Right atrium auricular region (tissue), 2 donors: ENCODE data around the gene LMAN1L. TPM values are rescaled to one million over a fixed set of nuclear protein-coding genes. Genes with fewer than 3 reads are reported as not detected.

Experiments
- DNase-seq: peaks from one replicate; pipeline ENCODE4 v3.0.0-alpha.2; 2019; ENCODE audit warnings: low spot score
- H3K27ac ChIP-seq, 2 donors: fragments of 200-600 bp; sonication (generic); 1 replicate in 1 of 2; 2 replicates in 1 of 2; pipeline ENCODE4 v1.5.1; 2016 to 2019
- H3K27me3 ChIP-seq, 2 donors: fragments of 200-600 bp; sonication (generic); one replicate each; pipeline versions ENCODE4 v1.5.1 to v1.6.0; 2017 to 2019
- H3K36me3 ChIP-seq: fragments of 200-600 bp; sonication (generic); one replicate; pipeline ENCODE4 v1.5.1; 2016
- H3K4me1 ChIP-seq, 2 donors: fragments of 200-600 bp; sonication (generic); one replicate each; pipeline versions ENCODE4 v1.5.1 to v1.6.0; 2017 to 2019
- H3K4me3 ChIP-seq, 2 donors: fragments of 200-600 bp; sonication (generic); 1 replicate in 1 of 2; 2 replicates in 1 of 2; pipeline ENCODE4 v1.5.1; 2017 to 2019; ENCODE audit warnings: mild to moderate bottlenecking in 1 of 2, moderate library complexity in 1 of 2
- H3K9me3 ChIP-seq, 2 donors: fragments of 200-600 bp; sonication (generic); one replicate each; pipeline ENCODE4 v1.5.1; 2019
- total RNA-seq, 2 donors: library from RNA; depleted of rRNA; stranded (reverse); fragments of >200 nt; gene quantifications; one replicate each; pipeline ENCODE4 v1.1.0, GENCODE V29; 2016
- TF ChIP-seq, protein P1 (sequence below), 2 donors: fragments of 200-600 bp; sonication (generic); IDR thresholded peaks; one replicate each; pipeline ENCODE4 v1.5.1; 2019; ENCODE audit warnings: antibody characterized with exemption in 2 of 2

Gene LMAN1L
- total RNA-seq, 2 donors from 2014 or later: 13.8 to 88.7 TPM

GRCh38 chr15:74866090-74866489, 53.5 kb downstream of the LMAN1L start:
- Histone ChIP-seq H3K27ac (peak overlapping the region; percentile 76 to 93), H3K36me3 (no peaks in the 10 kb centered on the region), H3K27me3 (no peaks in the 10 kb centered on the region), H3K4me3 (no peak overlapping the region), H3K9me3 (no peaks in the 10 kb centered on the region), H3K4me1 (peaks cover 0 to 78% of the 10 kb centered on the region in 2 donors)
- TF ChIP-seq, protein P1, sequence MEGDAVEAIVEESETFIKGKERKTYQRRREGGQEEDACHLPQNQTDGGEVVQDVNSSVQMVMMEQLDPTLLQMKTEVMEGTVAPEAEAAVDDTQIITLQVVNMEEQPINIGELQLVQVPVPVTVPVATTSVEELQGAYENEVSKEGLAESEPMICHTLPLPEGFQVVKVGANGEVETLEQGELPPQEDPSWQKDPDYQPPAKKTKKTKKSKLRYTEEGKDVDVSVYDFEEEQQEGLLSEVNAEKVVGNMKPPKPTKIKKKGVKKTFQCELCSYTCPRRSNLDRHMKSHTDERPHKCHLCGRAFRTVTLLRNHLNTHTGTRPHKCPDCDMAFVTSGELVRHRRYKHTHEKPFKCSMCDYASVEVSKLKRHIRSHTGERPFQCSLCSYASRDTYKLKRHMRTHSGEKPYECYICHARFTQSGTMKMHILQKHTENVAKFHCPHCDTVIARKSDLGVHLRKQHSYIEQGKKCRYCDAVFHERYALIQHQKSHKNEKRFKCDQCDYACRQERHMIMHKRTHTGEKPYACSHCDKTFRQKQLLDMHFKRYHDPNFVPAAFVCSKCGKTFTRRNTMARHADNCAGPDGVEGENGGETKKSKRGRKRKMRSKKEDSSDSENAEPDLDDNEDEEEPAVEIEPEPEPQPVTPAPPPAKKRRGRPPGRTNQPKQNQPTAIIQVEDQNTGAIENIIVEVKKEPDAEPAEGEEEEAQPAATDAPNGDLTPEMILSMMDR (IDR thresholded peaks at IDR 0.05): no peak
- no peak for DNase-seq

- Histone ChIP-seq H3K4me3 (no peak overlapping the region), H3K4me1 (peaks cover 0 to 93% of the 10 kb centered on the region in 2 donors), H3K9me3 (no peaks in the 10 kb centered on the region), H3K27me3 (no peaks in the 10 kb centered on the region), H3K36me3 (no peaks in the 10 kb centered on the region), H3K27ac (peak overlapping the region; percentile 76 to 93)
- TF ChIP-seq, protein P1 (IDR thresholded peaks at IDR 0.05): no peak
- no peak for DNase-seq
Measured at GRCh38 chr15:74867466-74868038, 54.9 kb downstream of the LMAN1L start.

- peak; percentile 66 for DNase-seq
- peak overlapping the region; percentile 76 to 93 for H3K27ac ChIP-seq
- H3K4me1 ChIP-seq: peaks cover 0 to 91% of the 10 kb centered on the region in 2 donors
- no peaks in the 10 kb centered on the region for H3K27me3 ChIP-seq
- TF ChIP-seq, protein P1 (IDR thresholded peaks at IDR 0.05): no peak
- no peak overlapping the region for H3K4me3 ChIP-seq
- no peaks in the 10 kb centered on the region for H3K9me3 ChIP-seq
- H3K36me3 ChIP-seq: no peaks in the 10 kb centered on the region
Measured at GRCh38 chr15:74868059-74868458, 55.4 kb downstream of the LMAN1L start.

- no peaks in the 10 kb centered on the region for H3K36me3 ChIP-seq
- no peak overlapping the region for H3K4me3 ChIP-seq
- no peaks in the 10 kb centered on the region for H3K27me3 ChIP-seq
- peak overlapping the region; percentile 76 to 93 for H3K27ac ChIP-seq
- peaks cover 0 to 85% of the 10 kb centered on the region in 2 donors for H3K4me1 ChIP-seq
- no peaks in the 10 kb centered on the region for H3K9me3 ChIP-seq
- TF ChIP-seq, protein P1 (IDR thresholded peaks at IDR 0.05): no peak
- DNase-seq: no peak
Measured at GRCh38 chr15:74869372-74869725, 56.7 kb downstream of the LMAN1L start.

- peak; percentile 81 for DNase-seq
- no peaks in the 10 kb centered on the region for H3K27me3 ChIP-seq
- no peaks in the 10 kb centered on the region for H3K36me3 ChIP-seq
- peaks cover 0 to 80% of the 10 kb centered on the region in 2 donors for H3K4me1 ChIP-seq
- TF ChIP-seq, protein P1 (IDR thresholded peaks at IDR 0.05): no peak
- H3K27ac ChIP-seq: peak overlapping the region; percentile 76 to 93
- H3K4me3 ChIP-seq: peak overlapping the region in 1 of 2 donors; percentile 1
- H3K9me3 ChIP-seq: no peaks in the 10 kb centered on the region
Measured at GRCh38 chr15:74869726-74870407, 57.2 kb downstream of the LMAN1L start.
